Kidney epithelial cell (primary cell): ENCODE results near the gene HOXC11. TPM values are rescaled to one million over a fixed set of nuclear protein-coding genes. Genes with fewer than 3 reads are reported as not detected.

Experiments used
- DNase-seq: peaks from one replicate; pipeline ENCODE4 v3.0.0-alpha.2; 2010; ENCODE audit warnings: low read depth
- H3K27me3 ChIP-seq: 2 replicates; pipeline ENCODE4 v1.6.0; 2011; ENCODE audit warnings: low read length; ENCODE audit not compliant: control insufficient read depth, insufficient read depth
- H3K36me3 ChIP-seq: 2 replicates; pipeline ENCODE4 v1.5.1; 2011; ENCODE audit warnings: low read length; ENCODE audit not compliant: control insufficient read depth, insufficient read depth
- H3K4me3 ChIP-seq: 2 replicates; pipeline ENCODE4 v1.5.1; 2011; ENCODE audit warnings: low read depth, mild to moderate bottlenecking, control low read depth, low read length
- total RNA-seq: library from RNA; depleted of rRNA; stranded (reverse); fragments of >200 nt; gene quantifications from 2 replicates; pipeline ENCODE4 v1.2.3, GENCODE V29; 2015
- TF ChIP-seq, protein P1 (sequence below): IDR thresholded peaks from 2 replicates; pipeline ENCODE4 v1.5.1; 2011; ENCODE audit warnings: mild to moderate bottlenecking, moderate library complexity, low read length, control low read depth, inconsistent platforms; ENCODE audit not compliant: insufficient read depth, poor library complexity, severe bottlenecking

Gene HOXC11
- 0.58 and 0.96 TPM in 2 replicates for total RNA-seq

DNA sequence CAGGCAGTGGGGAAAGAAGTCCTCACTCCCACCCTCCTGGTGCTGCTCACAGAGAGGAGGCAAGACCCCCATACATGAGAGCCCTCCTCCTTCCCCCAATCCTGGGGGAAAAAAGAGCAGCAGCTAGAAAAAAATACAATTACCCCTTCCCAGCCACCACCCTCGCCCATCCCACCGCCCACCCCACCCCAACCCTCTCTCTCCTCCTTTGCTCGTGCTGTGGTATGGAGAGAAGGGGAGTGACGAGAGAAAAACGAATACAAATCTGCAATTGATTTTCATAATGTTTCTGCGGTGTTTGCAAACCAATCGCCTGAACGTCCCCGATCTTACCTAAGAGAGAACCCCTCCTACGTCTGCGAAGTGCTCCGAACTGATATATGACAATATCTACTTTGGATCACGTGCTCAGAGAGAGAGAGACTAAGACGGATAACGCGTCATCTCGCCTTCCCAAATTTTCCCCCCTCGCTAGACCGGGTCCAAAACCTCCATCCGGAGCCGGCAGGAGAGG lies at the start of gene HOXC11:
Gene HOXC11 (plus strand): TSS at position 405 of the 514 bp plus-strand sequence. CDS start 116 bp downstream, outside the sequence.
- peaks cover 64% of the 10 kb centered on the region for H3K27me3 ChIP-seq
- TF ChIP-seq, protein P1, sequence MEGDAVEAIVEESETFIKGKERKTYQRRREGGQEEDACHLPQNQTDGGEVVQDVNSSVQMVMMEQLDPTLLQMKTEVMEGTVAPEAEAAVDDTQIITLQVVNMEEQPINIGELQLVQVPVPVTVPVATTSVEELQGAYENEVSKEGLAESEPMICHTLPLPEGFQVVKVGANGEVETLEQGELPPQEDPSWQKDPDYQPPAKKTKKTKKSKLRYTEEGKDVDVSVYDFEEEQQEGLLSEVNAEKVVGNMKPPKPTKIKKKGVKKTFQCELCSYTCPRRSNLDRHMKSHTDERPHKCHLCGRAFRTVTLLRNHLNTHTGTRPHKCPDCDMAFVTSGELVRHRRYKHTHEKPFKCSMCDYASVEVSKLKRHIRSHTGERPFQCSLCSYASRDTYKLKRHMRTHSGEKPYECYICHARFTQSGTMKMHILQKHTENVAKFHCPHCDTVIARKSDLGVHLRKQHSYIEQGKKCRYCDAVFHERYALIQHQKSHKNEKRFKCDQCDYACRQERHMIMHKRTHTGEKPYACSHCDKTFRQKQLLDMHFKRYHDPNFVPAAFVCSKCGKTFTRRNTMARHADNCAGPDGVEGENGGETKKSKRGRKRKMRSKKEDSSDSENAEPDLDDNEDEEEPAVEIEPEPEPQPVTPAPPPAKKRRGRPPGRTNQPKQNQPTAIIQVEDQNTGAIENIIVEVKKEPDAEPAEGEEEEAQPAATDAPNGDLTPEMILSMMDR: no peak
- no peak for DNase-seq
- H3K36me3 ChIP-seq: no peaks in the 10 kb centered on the region
- H3K4me3 ChIP-seq: peak within 1 kb of the TSS; percentile 51

DNA sequence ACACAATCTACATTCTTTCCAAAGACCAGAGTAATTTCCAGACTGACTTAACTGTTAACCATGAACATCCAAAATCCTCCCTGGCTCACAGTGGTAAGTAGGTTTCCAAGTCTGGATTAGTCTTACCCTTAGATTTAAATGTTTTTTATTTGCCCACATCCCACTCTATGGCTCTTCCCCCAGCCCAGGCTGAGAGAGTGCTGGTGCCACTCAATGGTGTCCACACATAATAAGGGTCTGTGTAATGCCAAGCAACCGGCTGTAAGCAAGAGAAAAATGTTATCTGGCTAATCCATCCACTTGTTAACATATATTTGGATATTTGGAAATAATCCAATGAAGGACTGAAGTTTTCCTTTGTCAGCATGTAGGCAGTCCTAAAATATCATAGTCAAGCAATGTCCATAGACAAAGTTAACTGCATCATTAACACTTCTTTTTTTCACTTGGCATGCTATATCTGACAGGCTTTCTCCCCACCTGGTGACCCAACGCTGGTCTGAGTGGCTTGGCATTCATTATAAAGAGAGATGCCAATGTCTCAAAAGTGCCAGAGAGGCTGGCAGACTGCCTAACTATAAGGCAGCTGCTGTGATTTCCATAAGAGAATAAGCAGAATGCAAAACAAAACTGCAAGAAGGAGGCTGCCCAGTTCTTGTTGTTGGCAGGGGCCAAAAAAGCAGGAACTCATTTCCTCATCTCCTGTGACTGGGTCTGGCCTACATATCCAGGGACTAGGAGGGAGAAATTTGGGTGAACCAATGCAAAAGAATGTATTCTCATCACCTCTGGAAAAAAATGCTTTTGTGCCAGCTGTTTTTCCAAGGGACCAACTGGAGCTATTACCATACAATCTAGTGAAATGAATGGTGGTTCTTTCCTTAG lies 48.2 kb upstream of the HOXC11 start:
- Histone ChIP-seq H3K4me3 (no peak overlapping the region), H3K36me3 (no peaks in the 10 kb centered on the region), H3K27me3 (peaks cover 57% of the 10 kb centered on the region)
- DNase-seq: no peak
- TF ChIP-seq, protein P1: no peak

DNA sequence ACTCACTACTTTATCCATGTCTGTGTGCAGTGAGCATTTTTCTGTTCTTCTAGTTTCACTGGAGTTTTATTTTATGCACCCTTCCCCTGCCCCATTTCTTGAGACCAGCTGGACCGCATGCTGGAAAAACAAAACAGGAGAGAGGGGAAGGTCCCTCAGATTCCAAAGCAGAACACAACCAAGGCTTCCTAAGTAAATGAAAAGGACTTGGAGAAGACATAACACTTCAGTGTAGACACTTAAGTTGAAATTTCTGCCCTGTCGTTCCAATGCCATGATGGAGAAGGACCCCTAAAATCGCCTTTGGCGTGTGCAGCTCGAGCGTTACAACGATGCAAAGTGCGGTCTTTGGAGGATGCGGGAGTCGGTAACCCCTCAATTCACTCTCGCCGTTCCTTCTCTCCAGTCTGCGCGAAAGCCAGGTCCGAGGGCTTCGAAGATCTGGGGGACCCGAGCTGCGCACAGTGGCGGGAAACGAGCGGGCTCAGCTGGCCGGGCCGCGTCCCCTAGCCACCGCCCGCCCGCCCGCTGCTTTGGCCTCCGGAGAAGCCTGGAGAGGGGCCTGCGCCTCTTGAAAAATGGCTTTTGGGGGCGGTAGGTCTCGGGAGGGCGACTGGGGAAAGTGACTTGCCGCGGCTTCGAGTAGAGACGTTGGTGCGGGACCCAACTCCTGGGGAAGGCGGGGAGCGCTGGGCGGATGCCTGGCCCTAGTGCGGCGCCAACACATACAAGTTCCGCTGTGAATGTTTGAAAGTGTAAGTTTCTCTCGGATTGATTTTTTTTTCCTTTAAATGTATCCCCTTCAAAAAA lies 45.5 kb upstream of the HOXC11 start:
- Histone ChIP-seq H3K36me3 (no peaks in the 10 kb centered on the region), H3K27me3 (peaks cover 75% of the 10 kb centered on the region), H3K4me3 (no peak overlapping the region)
- TF ChIP-seq, protein P1: no peak
- DNase-seq: no peak

DNA sequence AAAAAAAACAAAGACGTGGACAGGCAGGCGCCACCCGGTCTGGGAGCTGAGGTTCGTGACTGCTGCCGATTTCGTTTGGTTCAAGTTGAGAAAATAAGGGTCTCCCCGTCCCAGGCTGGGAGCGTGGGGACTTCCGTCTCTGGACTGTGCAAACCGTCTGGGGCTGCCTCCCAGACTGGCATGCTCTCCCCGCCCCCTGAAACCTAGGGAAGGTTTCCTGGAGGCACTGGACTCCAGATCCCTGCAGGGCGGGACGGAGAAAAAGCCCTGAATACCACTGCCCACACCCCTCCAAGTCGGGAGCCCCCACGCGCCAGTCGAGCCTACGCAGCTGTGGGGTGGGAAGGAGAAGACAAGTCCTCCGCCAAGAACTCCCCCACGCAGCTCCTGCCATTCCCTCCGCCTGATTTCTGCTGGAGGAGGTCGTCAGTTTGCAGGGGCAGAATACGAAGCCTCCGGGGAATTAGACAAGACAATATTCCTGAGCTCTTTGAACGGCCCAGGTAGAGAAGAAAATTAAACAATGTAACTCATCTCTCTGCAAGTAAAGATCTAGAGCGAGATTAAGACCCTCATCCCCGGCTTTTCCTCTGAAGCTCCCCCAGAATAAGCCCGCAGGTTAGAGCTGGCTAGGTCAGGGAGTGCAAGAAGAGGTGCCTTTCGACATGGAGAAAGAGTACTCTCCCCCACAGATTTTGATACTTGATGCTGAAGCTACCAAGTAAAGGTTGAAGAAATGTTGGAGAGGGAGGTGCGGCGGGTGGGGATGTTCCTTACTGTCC lies 44.7 kb upstream of the HOXC11 start:
- Histone ChIP-seq H3K27me3 (peaks cover 74% of the 10 kb centered on the region), H3K4me3 (no peak overlapping the region), H3K36me3 (no peaks in the 10 kb centered on the region)
- TF ChIP-seq, protein P1: no peak
- DNase-seq: no peak

DNA sequence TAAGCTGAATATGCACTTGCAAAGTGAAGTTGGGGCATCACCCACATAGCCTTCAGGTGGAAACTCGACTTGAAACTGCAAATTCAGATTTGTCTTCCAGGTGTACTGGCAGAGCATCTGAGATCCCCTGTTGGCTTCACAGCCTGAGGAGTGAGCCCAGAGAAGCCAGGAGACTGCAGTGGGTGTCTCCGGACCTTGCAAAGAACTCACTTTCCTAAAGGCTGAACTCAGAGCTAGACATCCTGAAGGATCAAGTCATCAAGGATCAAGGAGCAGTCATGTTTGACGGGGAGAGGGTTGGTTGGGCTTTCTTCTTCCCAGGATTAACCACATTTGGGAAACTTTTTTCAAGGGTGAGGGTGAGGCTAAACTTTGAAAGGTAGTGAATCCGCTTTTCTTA lies 43.4 kb upstream of the HOXC11 start:
- Histone ChIP-seq H3K27me3 (peaks cover 81% of the 10 kb centered on the region), H3K4me3 (no peak overlapping the region), H3K36me3 (no peaks in the 10 kb centered on the region)
- DNase-seq: no peak
- TF ChIP-seq, protein P1: no peak
